GM18858 (cell line): Measurements from ENCODE around the gene THAP9.
"Not testable (repeated sequence)": the region's sequence is repeated elsewhere in the genome, so short reads cannot be mapped to it uniquely, and the experiment has no call there.

Experiments
- ATAC-seq: cut with Tn5 transposase; IDR thresholded peaks from one replicate; pipeline ENCODE4 v1.9.1; 2021; ENCODE audit not compliant: unreplicated experiment

The THAP9 gene, protein sequence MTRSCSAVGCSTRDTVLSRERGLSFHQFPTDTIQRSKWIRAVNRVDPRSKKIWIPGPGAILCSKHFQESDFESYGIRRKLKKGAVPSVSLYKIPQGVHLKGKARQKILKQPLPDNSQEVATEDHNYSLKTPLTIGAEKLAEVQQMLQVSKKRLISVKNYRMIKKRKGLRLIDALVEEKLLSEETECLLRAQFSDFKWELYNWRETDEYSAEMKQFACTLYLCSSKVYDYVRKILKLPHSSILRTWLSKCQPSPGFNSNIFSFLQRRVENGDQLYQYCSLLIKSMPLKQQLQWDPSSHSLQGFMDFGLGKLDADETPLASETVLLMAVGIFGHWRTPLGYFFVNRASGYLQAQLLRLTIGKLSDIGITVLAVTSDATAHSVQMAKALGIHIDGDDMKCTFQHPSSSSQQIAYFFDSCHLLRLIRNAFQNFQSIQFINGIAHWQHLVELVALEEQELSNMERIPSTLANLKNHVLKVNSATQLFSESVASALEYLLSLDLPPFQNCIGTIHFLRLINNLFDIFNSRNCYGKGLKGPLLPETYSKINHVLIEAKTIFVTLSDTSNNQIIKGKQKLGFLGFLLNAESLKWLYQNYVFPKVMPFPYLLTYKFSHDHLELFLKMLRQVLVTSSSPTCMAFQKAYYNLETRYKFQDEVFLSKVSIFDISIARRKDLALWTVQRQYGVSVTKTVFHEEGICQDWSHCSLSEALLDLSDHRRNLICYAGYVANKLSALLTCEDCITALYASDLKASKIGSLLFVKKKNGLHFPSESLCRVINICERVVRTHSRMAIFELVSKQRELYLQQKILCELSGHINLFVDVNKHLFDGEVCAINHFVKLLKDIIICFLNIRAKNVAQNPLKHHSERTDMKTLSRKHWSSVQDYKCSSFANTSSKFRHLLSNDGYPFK

DNA sequence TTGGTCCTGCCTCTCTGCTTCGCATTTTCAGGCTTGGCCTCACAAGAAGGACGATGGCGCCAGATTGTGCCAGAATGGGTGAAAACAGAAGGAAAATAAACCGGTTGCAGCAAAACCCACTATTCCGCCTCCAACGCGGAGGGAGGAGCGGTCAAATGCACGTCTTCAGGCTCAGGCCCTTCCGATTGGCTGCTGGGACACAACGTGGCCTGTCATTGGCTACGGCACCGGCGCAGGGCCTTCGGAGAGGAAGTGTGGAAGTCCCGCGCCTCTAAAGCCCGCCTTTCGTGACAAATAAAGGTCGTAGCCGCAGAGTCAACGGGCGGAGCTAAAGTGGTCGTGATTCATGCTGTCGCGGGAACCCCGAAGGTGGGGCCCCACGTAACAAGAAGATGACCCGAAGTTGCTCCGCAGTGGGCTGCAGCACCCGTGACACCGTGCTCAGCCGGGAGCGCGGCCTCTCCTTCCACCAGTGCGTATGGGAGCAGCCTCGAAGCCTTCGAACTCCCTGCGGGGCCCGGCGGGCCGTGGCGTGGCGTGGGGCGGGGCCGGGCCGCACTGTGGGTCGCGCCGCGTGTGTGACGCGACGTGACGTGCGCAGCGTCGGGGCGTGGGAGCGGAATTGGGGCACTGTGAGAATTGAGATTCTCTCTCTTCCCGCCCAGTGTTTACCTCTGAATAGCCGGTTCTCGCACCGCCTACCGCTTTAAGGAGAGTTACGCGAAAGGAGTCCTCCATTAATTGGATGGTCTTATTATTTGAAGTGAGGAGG lies at the start of gene THAP9:
Gene THAP9 (plus strand): TSS at position 325 of the 772 bp plus-strand sequence. CDS start 68 bp downstream, at position 393.
- ATAC-seq = peak; percentile 70

GRCh38 chr4:82851318-82851717 lies 49.2 kb upstream of the THAP9 start:
- ATAC-seq = no peak

GRCh38 chr4:82851885-82852750 lies 48.4 kb upstream of the THAP9 start:
- no peak for ATAC-seq

GRCh38 chr4:82852751-82853285 lies 47.7 kb upstream of the THAP9 start:
- no peak for ATAC-seq

DNA sequence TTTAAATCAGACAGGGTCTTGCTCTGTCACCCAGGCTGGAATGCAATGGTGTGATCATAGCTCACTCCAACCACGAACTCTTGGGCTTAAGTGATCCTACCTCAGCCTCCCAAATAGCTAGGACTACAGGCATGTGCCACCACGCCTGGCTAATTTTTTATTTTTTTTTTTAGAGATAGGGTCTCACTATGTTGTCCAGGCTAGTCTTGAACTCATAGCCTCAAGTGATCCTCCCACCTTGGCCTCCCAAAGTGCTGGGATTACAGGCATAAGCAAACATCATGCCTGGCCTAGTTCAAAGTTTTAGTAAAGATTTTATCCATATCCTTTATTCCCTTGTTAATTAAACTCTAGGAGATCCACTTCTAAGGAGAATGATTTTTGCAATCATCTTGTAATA lies 40.0 kb upstream of the THAP9 start:
- ATAC-seq = not testable (repeated sequence)

DNA sequence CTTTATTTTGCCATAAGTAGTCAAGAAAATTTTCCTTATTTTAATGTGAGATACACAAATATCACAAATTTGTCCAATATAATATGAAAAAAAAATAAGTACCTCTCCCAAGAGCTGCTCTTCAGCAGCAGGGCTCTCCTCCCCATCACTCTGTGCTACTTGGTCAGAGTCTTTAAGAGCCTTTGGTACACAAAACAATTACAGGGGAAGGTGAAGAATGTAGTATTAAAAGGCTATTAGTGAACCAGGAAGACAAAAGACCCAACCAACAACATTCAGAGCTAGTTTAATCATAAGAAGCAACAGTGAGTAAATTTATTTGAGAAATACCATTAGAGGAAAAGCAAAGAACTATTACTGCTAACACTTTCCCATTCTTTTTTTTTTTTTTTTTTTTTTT lies 39.0 kb upstream of the THAP9 start:
- ATAC-seq = no peak

GRCh38 chr4:82864336-82864979 lies 36.1 kb upstream of the THAP9 start:
- ATAC-seq = no peak

DNA sequence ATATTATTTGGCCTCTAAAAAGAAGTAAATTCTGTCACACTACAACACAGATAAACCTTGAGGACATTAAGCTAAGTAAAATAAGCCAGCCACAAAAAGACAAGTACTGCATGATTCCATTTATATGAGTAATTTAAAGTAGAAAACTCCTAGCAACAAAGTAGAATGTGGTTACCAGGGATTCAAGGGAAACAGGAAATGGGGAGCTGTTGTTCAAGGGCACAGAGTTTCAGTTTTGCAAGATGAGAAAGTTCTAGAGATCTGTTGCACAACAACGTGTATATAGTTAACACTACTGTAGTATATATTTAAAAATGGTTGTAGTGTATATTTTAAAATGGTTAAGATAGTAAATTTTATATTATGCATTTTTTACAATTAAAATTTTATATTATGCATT lies 34.9 kb upstream of the THAP9 start:
- no peak for ATAC-seq

- ATAC-seq = not testable (repeated sequence)
Observed at GRCh38 chr4:82866033-82866432, 34.5 kb upstream of the THAP9 start.

DNA sequence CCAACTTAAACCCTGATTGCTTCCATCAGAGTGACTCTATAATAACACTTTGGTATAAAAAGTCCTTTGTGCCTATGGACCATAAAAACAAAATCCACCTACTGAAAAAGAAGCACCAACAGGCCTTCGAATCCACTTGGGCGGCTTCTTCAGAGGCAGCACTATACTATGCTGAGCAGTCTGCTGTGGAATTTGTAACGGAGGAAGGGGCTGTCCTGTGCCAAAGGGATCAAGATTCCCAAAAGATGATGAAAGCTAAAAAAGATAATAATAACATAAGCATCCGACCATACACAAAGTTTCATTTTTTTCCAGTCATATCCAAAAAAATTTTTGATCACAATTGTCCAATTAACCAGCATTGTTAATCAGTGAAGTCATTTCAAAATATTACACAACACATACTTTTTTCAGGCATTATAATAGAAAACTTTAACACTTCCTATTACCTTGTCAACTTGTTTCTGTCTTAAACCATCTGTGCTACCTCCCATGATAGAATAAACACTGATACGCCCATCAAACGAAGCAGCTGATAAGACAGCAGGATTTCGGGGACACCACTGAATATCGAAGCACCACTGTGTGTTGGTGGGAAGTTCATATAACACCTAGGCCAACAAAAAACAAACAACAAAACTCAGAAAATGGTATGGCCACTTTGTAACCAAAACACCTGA lies 33.7 kb upstream of the THAP9 start:
- no peak for ATAC-seq

GRCh38 chr4:82868572-82868971 lies 32.0 kb upstream of the THAP9 start:
- ATAC-seq = no peak

GRCh38 chr4:82885410-82885809 lies 15.1 kb upstream of the THAP9 start:
- ATAC-seq = no peak

DNA sequence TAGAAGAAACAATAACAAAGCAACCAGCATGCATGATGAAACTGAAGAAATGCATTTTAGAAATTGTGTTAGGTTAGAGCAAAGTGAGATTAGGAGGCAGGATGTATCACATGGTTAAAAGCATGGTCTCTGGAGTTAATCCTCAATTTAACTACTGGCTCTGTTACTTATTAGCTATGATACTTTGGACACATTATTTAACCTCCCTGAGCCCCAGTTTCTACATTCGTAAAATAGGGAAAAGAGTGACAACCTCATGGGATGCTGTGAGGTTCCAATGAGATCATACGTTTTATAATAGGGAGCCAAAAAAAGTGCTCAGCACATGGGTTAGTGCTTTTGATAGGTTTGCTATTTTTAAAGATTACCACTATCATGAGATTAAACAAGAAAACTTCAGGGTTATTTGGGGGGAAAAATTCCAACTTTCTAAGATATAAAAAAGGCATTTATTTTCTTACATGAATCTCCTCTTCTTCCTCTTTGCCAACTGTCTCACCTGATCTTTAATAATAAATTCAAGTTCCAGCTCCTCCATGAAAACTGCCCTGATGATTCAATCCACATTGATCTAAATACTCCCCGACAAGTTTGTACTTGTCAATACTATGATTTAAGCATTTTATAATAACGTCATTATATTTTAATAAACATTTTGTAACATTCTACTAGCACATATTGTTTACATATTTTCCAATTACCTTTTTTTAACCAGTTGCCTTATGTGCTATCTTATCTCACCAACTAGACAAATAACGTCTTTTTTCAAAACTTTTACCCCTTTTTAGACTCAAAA lies 14.2 kb upstream of the THAP9 start:
- no peak for ATAC-seq

DNA sequence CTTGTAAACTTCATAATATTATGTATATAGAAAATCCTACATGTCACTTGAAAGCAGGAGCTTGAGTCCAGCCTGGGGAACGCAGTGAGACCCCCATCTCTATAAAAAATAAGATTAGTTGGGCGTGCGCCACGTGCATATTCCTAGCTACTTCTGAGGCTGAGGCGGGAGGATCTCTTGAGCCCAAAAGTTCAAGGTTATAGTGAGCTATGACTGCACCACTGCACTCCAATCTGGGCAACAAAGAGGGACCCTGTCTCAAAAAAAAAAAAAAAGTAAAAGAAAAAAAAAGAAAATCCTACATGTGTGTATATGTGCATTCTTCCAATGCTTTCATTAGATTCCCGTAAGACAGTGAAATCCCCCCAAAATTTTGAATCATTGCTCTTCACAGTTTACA lies 11.2 kb upstream of the THAP9 start:
- no peak for ATAC-seq

- ATAC-seq = peak; percentile 28
Observed at GRCh38 chr4:82890528-82890900, 10.0 kb upstream of the THAP9 start.

GRCh38 chr4:82890901-82891706 lies 9.4 kb upstream of the THAP9 start, which contains the start of gene SEC31A:
SEC31A (minus strand) TSS chr4:82891153; CDS start chr4:82881936, 9,217 bp downstream.
- peak; percentile 78 for ATAC-seq
